NCI-H748 (cell line): ENCODE measurements around the gene MXD4.
A peak's percentile ranks its signal among the peaks of the same experiment; 100 is the strongest.
"Not testable (repeated sequence)": the region's sequence is repeated elsewhere in the genome, so short reads cannot be mapped to it uniquely, and the experiment has no call there.

Experiments used
- DNase-seq: peaks from one replicate; lab custom pipeline; 2025; ENCODE audit not compliant: unreplicated experiment; lab: John Stamatoyannopoulos, UW

Gene MXD4

GRCh38 chr4:2226261-2226660 is 35.6 kb downstream of the MXD4 start:
- DNase-seq: no peak

DNA sequence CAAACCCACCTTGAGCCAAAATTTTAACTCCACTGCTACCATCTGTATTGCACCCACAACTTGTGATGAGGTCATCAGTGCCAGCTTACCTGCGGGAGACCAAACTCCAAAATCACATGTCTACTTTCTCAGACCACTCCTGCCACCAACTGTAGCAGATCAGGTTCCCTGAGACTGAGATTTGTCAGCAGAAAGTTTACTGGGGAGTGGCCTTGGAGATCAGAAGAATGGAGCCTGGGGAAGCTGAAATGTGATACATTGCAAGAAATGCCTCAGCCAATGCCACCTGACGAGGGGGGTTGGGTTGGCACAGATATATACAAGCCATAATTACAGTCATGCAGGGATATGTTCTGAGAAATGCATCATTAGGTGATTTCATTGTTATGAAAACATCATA is 39.1 kb downstream of the MXD4 start:
- no peak for DNase-seq

- DNase-seq: not testable (repeated sequence)
Measured at GRCh38 chr4:2221378-2221777, 40.5 kb downstream of the MXD4 start.

DNA sequence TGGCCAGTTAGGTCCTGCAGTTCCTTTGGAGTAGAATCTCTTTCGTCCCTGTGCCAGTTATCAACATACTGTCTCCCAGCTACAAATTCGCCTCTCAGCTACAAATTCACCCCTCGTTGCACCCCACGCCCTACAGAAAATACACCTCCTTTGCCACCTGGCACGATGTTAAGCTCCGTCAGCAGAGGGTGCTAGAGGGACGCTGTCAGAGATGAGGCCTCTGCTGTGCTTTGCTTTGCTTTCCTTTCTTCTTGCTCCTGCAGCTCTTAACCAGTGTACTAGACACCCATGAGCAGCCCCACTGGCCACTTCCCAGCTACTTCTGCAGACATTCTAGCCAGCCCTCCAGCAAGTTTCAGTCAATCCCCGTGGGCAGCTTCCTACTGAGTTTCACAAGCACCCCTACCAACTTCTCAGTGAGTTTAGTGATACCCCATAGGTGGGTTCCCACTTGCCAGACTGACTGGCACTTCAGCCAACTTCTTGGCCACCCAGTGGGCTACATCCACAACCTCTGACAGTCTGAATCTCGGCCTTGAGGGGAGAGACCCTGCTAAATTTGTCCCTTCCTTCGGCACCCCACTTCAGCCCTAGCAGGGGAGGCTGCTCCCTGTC is 41.8 kb downstream of the MXD4 start:
- peak; percentile 40 for DNase-seq

- no peak for DNase-seq
Measured at GRCh38 chr4:2219233-2219760, 42.6 kb downstream of the MXD4 start.

GRCh38 chr4:2218436-2218835 is 43.5 kb downstream of the MXD4 start:
- no peak for DNase-seq

DNA sequence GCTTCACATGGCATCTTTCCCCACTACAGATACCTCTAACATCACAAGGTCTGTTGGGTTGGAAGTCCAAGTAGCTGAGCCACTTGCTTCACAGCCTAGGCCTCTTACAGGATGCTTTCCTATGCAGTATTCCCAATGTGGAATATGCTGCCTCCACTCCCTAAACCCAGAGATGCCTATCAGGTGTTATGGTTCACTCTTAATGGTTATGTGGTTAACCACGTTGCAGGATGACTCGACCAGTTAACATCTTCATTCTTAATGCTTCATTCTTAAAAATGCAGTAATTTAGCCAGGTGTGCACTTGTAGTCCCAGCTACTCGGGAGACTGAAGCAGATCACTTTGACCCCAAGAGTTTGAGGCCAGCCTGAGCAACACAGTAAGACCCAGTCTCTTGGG is 44.2 kb downstream of the MXD4 start:
- no peak for DNase-seq

- no peak for DNase-seq
Measured at GRCh38 chr4:2212831-2213230, 49.1 kb downstream of the MXD4 start.

DNA sequence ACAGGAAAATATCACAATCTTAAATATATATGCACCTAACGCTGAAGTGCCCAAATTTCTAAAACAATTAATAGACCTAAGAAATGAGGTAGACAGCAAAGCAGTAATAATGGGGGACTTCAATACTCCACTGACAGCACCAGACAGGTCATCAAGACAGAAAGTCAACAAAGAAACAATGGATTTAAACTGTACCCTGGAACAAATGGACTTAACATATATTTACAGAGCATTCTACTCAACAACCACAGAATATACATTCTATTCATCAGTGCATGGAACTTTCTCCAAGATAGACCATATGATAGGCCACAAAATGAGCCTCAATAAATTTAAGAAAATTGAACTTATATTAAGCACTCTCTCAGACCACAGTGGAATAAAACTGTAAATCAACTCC is 59.1 kb downstream of the MXD4 start:
- not testable (repeated sequence) for DNase-seq
